Inflammatory macrophage treated with lipopolysaccharide for 1 hour (primary cell): ENCODE results near the gene CUL4A.
A peak's percentile ranks its signal among the peaks of the same experiment; 100 is the strongest.
"Not testable (repeated sequence)": the region's sequence is repeated elsewhere in the genome, so short reads cannot be mapped to it uniquely, and the experiment has no call there.

Experiments
- DNase-seq, 2 donors: peaks; one replicate each; pipeline ENCODE4 v3.0.0-alpha.2; 2020 to 2022

Gene CUL4A

GRCh38 chr13:113296823-113297369, 87.5 kb downstream of the CUL4A start, which contains the start of gene LAMP1:
Gene LAMP1 (plus strand): TSS chr13:113297239. CDS start chr13:113297435, 196 bp downstream.
- DNase-seq = peak; percentile 86 to 90

GRCh38 chr13:113297370-113298042, 88.1 kb downstream of the CUL4A start:
- peak; percentile 52 to 55 for DNase-seq

GRCh38 chr13:113298043-113298945, 88.9 kb downstream of the CUL4A start:
- DNase-seq = peak; percentile 29 to 46

- peak; percentile 70 to 83 for DNase-seq
These were observed 90.5 kb downstream of the CUL4A start for GRCh38 chr13:113299951-113300350.

- peak in 1 of 2 donors; percentile 69 for DNase-seq
These were observed 93.6 kb downstream of the CUL4A start for GRCh38 chr13:113302986-113303385.

GRCh38 chr13:113304121-113304520, 94.7 kb downstream of the CUL4A start:
- no peak for DNase-seq

- no peak for DNase-seq
These were observed 95.8 kb downstream of the CUL4A start for GRCh38 chr13:113305208-113305607.

GRCh38 chr13:113307491-113307890, 98.1 kb downstream of the CUL4A start:
- DNase-seq = no peak

- no peak for DNase-seq
These were observed 100.1 kb downstream of the CUL4A start for GRCh38 chr13:113309473-113309872.

GRCh38 chr13:113314112-113314511, 104.7 kb downstream of the CUL4A start:
- DNase-seq = not testable (repeated sequence)

GRCh38 chr13:113314895-113315470, 105.6 kb downstream of the CUL4A start:
- DNase-seq = peak in 1 of 2 donors; percentile 21

- DNase-seq = no peak
These were observed 106.6 kb downstream of the CUL4A start for GRCh38 chr13:113315992-113316391.
